ENCODE measurements around the gene ZNF175.
A peak's percentile ranks its signal among the peaks of the same experiment; 100 is the strongest.

Gene ZNF175

GRCh38 chr19:51586799-51587198 is 15.7 kb downstream of the ZNF175 start:
- no peak overlapping the region for H3K4me3 ChIP-seq
- no peak overlapping the region for H3K27ac ChIP-seq

- Histone ChIP-seq H3K27ac (no peak overlapping the region), H3K4me3 (no peak overlapping the region)
Measured at GRCh38 chr19:51587264-51588191, 16.4 kb downstream of the ZNF175 start.

DNA sequence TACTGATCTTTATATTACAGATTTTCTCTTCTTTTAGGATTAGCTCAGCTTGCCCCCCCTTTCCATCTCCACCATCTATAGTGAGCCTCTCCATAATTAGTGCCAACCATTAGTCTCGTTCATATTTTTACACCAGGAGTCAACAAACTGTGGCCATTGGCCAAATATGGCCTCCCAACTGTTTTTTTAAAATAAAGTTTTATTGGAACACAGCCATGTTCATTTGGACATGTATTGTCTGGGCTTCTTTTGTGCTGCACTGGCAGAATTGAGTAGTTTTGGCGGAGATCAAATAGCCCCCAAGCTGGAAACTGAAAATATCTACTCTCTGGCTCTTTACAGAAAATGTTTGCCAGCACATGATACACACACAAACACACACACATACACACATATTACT is 18.4 kb downstream of the ZNF175 start:
- no peak overlapping the region for H3K27ac ChIP-seq
- no peak overlapping the region for H3K4me3 ChIP-seq

DNA sequence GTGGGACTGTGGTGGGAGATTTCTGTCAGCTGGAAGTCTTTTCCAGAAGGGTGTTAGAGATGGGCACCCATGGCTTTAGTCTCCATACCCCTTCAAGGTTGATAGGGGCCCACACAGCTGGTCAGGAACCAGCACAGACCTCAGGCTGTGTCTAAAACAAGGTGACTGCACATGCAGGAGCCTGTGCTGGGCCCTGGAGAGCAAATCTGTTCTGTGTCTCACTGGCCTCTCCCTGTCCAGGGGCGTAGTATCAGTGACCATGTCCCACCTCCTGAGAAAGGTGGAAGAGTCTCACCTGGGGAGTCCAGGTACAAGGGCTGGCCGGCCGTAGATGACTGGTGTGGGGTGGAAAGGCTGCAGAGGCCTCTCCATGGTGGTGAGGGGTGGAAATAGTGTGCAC is 19.4 kb downstream of the ZNF175 start:
- no peak overlapping the region for H3K27ac ChIP-seq
- no peak overlapping the region for H3K4me3 ChIP-seq

DNA sequence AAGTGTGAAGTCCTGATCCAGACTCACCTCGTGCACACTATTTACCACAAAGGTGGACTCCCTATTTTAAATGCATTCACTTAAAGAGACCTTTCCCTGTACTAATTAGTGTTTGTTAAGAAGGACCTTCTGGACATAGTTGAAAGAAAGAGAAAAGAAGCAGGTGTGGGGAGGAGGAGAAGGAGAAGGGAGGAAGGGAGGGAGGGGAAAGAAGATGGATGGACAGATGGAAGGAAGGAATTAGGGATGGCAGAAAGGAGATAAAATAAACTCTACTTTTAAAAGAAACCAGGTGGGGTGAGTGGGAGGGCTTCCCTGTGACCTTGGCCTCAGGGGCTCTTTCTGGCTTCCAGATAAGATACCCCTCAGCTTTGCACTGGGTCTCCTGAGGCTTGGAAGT is 21.4 kb downstream of the ZNF175 start:
- H3K27ac ChIP-seq = no peak overlapping the region
- no peak overlapping the region for H3K4me3 ChIP-seq

DNA sequence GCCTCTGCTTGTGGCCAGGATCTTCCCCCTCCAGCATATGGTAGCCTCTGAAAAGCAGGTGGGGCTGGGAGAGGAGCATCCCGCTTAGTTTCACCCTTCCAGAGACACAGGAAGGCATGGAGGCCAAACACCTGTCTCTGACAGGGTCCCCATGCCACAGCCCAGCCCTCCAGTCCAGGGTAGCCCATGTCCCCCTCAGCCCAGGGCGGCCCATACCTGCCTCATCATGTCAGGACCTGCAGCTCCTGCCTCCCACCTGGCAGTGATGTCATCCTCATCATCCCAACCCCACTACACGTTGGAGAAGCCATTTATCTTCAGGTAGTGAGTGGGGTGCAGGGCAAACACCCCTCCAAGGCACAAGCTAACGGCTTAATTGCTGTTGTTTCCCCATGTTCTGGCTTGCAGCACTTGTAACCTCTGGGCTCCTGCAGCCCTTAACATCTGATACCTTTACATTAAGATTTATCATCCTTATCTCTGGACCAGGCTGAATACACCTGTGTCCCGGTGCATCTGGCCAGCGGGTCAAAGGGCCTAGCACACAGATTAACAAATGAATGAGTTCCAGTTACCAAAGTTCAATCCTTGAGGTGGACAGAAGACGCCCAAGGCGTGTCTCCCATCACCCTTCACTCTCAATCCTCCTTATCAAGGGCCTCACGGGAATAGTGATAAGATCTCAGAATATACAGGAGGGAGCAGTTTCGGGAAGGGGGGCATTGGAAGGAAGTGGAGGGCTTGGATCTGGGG is 22.2 kb downstream of the ZNF175 start:
- peak overlapping the region in 7 of 21 experiments; percentile 14 to 73 (median 61) for H3K27ac ChIP-seq

GRCh38 chr19:51593969-51594773 is 23.1 kb downstream of the ZNF175 start:
- peak overlapping the region in 16 of 21 experiments; percentile 6 to 76 (median 40) for H3K27ac ChIP-seq
- peak overlapping the region; percentile 33 to 59 (median 45) for H3K4me3 ChIP-seq

More for the DNA sequence above, 22.2 kb downstream of the ZNF175 start:
- H3K4me3 ChIP-seq = peak overlapping the region; percentile 33 to 59 (median 45)

- peak overlapping the region in 14 of 21 experiments; percentile 6 to 76 (median 45) for H3K27ac ChIP-seq
- peak overlapping the region; percentile 33 to 59 (median 45) for H3K4me3 ChIP-seq
Measured at GRCh38 chr19:51594774-51595109, 23.7 kb downstream of the ZNF175 start.

DNA sequence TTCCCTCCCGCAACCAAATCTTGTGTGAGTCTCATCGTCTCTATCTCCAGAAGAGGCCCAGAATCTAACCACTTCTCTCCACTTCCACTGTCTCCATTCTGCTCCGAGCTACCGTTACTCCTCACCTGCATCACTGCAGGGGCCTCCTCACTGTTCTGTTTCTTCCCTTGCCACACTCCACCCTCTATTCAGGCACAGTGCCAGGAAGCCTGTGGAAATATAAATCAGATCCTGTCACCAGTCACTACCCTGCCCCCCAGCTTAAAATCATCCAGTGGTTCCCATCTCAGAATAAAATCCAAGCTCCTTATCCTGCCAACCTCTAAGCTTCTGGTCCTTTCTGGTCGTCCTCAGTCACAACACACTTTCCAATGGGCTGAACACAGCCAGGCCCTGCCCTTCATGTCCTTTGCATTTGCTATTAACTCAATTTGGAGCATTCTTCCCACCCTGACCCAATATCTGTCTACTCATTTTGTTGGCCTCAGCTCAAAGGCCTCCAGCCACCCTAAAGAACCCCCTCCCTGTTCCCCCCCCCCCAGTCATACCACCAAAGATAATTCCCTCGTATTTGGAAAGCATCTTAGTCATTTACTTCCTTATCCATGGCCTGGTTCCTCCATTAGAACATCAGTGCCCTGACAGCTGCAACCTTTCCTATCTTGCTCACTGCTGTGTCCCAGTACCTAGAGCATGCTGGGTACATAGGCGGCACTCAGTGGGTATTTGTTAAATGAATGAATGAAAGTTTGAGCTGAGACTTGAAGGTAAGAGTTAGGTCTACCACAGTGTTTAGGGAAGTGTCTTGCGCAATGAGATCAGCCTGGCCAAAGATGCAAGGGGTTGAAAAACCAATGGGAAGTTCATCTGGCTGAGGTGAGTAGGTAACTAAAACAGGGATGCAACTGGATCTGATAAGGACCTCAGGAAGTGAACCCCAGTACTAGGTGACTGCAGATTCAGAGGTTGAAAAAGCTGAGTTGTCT is 24.4 kb downstream of the ZNF175 start:
- Histone ChIP-seq H3K4me3 (no peak overlapping the region), H3K27ac (no peak overlapping the region)

DNA sequence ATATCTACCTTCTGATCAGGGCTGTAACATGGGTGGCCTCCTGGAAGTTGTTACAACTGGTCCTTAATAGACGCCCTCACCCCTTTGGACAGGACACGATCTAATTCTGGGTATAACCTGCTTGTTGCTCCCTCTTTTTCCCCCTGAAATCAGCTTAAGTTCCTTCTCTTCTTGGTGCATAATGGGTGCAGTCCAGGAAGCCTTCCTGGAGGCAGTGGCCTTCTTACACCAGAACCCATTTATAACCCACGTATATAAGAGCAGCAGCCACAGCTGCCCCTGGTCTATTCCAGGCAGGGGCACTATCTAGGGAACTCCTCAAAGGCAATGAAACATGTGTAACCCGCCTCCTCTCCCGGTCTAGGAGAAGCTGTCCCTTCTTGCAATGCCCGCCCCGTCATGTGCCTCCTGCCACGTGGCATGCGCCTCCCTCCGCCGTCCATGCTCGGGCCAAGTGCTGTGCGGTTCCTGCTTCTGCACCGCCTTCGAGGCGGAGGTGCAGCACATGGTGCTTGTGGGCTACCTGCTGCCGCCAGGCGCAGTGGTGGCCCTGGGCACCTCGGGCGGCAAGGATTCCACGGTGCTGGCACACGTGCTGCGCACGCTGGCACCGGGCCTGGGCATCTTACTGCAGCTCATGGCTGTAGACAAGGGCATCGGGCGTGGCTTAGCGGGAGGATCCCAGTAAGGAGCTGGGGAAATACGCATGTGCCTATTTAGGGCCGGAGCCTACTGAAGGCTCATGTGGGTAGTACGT is 27.3 kb downstream of the ZNF175 start:
- Histone ChIP-seq H3K27ac (no peak overlapping the region), H3K4me3 (no peak overlapping the region)

- H3K4me3 ChIP-seq = no peak overlapping the region
Measured at GRCh38 chr19:51599084-51599483, 28.0 kb downstream of the ZNF175 start.

DNA sequence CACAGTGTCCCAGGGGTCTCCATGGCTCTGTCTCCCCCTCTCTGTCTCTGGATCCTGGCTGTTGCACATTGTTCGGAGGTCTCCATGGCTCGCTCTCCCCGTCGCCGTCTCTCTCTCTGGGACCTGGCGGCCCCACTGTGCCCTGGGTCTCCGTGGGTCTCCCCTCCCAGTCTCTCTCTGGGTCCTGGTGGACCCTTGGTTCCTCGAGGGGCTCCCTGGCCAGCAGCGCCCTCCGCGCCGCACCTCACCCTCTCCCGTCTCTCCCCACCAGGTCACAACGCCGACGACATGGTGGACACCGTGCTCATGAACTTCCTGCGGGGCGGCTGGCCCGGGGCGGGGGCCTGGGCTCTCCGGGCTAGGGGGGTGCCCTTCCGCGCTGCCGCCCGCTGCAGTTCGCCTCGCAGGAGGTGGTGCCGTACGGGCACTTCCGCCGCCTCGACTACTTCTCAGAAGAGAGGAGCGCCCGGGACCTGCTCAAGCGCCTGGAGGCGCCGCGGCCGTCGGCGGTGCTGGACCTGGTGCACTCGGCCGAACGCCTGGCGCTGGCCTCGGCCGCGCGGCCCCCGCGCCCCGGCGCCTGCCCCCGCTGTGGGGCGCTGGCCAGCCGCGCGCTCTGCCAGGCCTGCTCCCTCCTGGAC is 30.0 kb downstream of the ZNF175 start:
- Histone ChIP-seq H3K4me3 (no peak overlapping the region), H3K27ac (peak overlapping the region in 1 of 21 experiments; percentile 51)

More at GRCh38 chr19:51599084-51599483, 28.0 kb downstream of the ZNF175 start:
- H3K27ac ChIP-seq = no peak overlapping the region

- H3K4me3 ChIP-seq = no peak overlapping the region
Measured at GRCh38 chr19:51602189-51602854, 31.2 kb downstream of the ZNF175 start.

GRCh38 chr19:51607077-51607476 is 36.0 kb downstream of the ZNF175 start:
- Histone ChIP-seq H3K27ac (no peak overlapping the region), H3K4me3 (no peak overlapping the region)

More at GRCh38 chr19:51602189-51602854, 31.2 kb downstream of the ZNF175 start:
- H3K27ac ChIP-seq = no peak overlapping the region

DNA sequence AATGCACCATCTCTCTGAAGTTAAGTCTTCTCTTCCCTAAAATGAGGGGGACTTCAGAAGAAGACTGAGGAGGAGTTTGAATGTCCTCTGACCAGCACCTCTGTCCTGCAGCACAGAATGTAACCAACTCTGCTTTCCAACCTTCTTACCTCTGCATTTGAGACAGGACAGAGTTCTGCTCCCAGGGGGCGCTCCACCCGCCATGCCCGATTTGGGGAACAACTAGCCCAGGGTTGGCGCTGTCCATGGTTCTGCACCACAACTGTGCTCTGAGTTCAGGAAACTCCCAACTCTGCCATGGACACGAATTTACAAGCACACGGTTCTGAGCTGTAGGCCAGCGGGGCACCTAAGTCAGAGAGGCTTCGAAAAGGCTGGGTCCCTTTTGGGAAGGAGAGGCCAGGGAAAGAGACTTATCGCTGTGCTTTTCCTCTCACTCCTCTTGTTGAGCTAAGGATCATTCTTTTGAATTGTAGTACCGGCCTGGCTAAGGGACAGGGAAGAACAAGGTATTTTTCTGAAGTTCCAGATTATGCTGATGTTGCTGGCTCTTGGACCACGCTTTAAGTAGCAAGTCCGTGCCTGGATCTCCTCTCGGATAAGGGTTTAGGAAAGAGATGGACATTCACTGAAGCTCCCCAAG is 37.0 kb downstream of the ZNF175 start:
- H3K27ac ChIP-seq = no peak overlapping the region
- no peak overlapping the region for H3K4me3 ChIP-seq

DNA sequence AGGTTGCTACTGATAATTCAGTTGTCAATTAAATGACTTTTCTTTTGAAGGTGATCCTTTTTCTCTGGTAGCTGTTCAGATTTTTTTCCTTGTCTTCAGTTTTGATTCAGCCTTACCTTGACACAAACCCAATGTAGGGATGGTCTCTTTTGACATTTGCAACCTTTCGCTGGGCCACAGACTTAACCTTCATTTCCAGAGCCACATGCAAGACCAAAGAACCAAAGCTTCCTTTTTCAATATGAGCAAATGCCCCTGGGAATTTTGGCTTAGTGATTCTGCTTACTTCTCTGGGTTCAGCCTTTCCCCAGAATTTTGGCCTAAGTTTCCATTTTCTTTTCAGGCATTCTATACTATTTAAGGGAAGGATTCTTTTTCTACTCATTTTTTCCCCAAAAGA is 39.5 kb downstream of the ZNF175 start:
- H3K4me3 ChIP-seq = no peak overlapping the region
- no peak overlapping the region for H3K27ac ChIP-seq

- Histone ChIP-seq H3K27ac (no peak overlapping the region), H3K4me3 (no peak overlapping the region)
Measured at GRCh38 chr19:51614789-51615188, 43.7 kb downstream of the ZNF175 start.

Data from skin epidermis (tissue), 12 donors.